Activated naive CD4-positive, alpha-beta T cell treated with anti-CD3 and anti-CD28 coated beads, Interleukin-2, amount 10 ng/mL, durations not matched to agents 7 days and 5 days (primary cell): ENCODE data around the gene CCDC78.
A peak's percentile ranks its signal among the peaks of the same experiment; 100 is the strongest.
"Not testable (repeated sequence)": the region's sequence is repeated elsewhere in the genome, so short reads cannot be mapped to it uniquely, and the experiment has no call there.

Experiments used
- CTCF ChIA-PET: fragments of 350-600 bp; sonication (Branson Sonifier 250); formaldehyde crosslinking; loops from one replicate; lab custom pipeline; 2021; ENCODE audit warnings: antibody characterized with exemption; lab: Charles Lee
- DNase-seq: peaks from one replicate; pipeline ENCODE4 v3.0.0-alpha.2; 2020
- H3K27ac Mint-ChIP-seq: one replicate; pipeline ENCODE4 v1.8.0; 2021; ENCODE audit warnings: mild to moderate bottlenecking, moderate library complexity, mixed read lengths
- H3K27me3 Mint-ChIP-seq: one replicate; pipeline ENCODE4 v1.8.0; 2021; ENCODE audit warnings: mild to moderate bottlenecking, mixed read lengths
- H3K36me3 Mint-ChIP-seq: one replicate; pipeline ENCODE4 v1.8.0; 2021; ENCODE audit warnings: mixed read lengths
- H3K4me1 Mint-ChIP-seq: one replicate; pipeline ENCODE4 v1.8.0; 2021; ENCODE audit warnings: mixed read lengths
- H3K4me3 Mint-ChIP-seq: one replicate; pipeline ENCODE4 v1.8.0; 2021; ENCODE audit warnings: mild to moderate bottlenecking, moderate library complexity, mixed read lengths
- H3K9me3 Mint-ChIP-seq: one replicate; pipeline ENCODE4 v1.8.0; 2021; ENCODE audit warnings: mixed read lengths

CCDC78 gene

DNA sequence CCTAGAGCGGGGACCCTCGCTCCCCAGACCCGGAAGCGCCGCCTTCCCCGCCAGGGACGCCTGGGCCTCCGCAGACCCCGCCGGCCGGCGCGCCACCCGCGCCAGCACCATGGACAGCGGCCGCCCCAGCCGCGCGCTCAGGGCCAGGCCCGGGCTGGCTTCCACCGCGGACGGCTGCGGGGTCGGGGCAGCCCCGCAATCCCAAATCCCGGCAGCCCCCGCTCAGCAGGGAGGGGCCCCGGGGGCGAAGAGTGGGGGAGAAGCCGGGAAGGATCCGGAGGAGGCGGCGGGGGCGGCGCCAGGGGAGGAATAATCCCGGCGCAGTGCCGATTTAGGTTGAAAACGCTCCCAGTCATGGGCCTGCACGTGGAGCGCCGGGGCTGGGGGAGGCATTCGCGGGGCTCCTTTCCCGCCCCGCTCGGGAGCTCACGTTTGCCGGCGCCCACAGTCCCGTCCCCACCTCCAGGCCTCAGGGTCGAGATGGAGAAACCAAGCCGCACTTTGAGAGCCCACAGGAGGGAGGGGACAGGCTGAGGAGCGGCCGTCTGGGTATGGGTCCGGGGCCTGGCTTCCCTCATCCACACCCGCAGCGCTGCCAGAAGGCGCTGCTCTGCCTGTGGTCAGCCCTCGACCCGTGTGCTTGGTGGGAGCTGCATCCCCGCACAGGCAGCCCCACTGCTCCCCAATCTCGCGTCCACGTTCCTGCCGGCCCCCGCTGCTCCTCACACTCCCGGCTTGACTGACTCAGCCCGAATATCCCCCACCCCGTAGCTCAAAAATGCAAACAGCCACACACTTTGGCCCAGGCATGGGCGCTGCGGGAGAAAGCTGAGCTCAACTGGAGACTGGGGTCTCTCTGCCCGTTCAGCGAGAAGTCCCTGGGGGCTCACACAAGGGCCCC, 25.3 kb downstream of the CCDC78 start:
- Mint-ChIP-seq H3K9me3 (no peaks in the 10 kb centered on the region), H3K4me3 (no peak overlapping the region), H3K4me1 (peaks cover 24% of the 10 kb centered on the region), H3K27me3 (peaks cover 78% of the 10 kb centered on the region), H3K27ac (no peak overlapping the region), H3K36me3 (no peaks in the 10 kb centered on the region)
- CTCF ChIA-PET = interaction anchor here (0.7 to 2.9 kb wide), 2 partner anchors 12 to 84 kb away, joined by 3 to 15 read pairs; no protein-coding TSS in a partner anchor
- peak; percentile 65 for DNase-seq

DNA sequence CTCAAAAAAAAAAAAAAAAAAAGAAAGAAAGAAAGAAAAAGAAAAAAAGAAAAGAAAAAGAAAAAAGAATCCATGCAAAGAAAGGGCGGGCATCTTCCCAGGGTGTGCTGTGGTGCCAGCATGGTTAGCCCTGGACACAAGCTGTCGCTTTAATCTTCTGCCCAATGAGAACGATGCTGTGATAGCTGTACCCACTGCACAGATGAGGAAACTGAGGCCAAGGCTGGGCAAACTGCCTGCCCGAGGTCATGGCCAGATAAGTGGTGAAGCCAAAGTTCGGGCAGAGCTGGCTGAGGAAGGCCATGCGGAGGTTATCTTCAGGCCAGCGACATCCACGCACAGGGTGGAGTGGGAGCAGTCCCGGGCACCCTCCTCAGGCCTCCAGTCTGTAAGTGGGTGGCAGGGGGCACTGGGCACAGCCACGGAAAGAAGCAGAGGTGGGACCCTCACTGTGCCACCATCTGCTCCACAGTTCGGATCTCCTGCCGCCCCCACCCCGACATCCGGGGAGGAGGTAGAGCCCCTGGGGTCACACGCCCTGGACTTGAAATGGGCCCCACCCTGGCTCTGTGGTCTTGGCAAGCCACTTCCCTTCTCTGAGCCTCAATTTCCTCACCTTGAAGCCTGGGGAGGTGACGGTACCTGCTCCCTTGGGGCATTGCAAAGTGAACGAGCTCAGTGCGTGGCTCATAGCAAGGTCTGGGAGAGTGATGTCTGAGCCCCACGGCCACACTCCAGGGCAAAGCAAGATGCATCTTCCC, 27.2 kb downstream of the CCDC78 start:
- peak overlapping the region; percentile 75 for H3K27ac Mint-ChIP-seq
- H3K4me1 Mint-ChIP-seq = peaks cover 33% of the 10 kb centered on the region
- peak; percentile 53 for DNase-seq
- H3K36me3 Mint-ChIP-seq = no peaks in the 10 kb centered on the region
- CTCF ChIA-PET = no interaction called here
- peaks cover 86% of the 10 kb centered on the region for H3K27me3 Mint-ChIP-seq
- H3K4me3 Mint-ChIP-seq = no peak overlapping the region
- no peaks in the 10 kb centered on the region for H3K9me3 Mint-ChIP-seq

DNA sequence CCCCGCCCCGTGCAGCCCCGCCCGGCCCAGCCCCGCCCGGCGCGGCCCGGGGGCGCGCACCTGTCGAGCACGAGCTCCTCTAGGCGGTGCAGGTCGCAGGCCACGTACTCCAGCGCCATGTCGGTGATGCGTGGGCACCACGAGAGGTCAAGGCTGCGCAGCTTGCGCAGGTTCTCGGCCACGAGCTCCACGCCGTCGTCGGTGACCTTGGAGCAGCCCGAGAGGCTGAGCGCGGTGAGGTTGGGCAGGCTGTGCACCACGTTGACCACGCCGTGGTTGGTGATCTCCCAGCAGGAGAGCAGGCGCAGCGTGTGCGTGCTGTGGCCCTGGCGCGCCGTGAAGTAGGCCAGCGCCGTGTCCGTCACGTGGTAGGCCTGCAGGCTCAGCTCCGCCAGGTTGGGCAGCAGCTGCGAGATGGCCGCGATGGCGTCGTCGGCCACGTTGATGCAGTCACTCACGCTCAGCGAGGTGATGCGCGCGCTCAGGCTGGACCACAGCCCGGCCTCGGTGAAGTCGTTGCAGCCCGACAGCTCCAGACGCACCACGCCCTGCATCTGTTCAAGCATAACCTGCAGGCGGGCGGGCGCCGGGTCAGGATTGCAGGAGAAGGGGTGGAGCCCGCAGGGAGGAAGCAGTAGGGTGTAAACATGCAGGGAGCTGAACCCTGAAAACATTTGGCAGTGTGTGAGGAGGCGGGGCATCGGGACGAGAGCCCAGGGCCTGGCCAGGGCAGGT, 30.7 kb downstream of the CCDC78 start:
- Mint-ChIP-seq H3K4me3 (peak overlapping the region; percentile 76), H3K4me1 (peaks cover 45% of the 10 kb centered on the region), H3K27ac (peak overlapping the region; percentile 90), H3K36me3 (no peaks in the 10 kb centered on the region), H3K9me3 (no peaks in the 10 kb centered on the region), H3K27me3 (peaks cover 65% of the 10 kb centered on the region)
- DNase-seq = peak; percentile 81
- CTCF ChIA-PET = interaction anchor here (1.0 to 1.3 kb wide), 3 partner anchors 17 to 24 kb away, joined by 3 to 4 read pairs (median 4); partner anchors contain the start of gene METRN

DNA sequence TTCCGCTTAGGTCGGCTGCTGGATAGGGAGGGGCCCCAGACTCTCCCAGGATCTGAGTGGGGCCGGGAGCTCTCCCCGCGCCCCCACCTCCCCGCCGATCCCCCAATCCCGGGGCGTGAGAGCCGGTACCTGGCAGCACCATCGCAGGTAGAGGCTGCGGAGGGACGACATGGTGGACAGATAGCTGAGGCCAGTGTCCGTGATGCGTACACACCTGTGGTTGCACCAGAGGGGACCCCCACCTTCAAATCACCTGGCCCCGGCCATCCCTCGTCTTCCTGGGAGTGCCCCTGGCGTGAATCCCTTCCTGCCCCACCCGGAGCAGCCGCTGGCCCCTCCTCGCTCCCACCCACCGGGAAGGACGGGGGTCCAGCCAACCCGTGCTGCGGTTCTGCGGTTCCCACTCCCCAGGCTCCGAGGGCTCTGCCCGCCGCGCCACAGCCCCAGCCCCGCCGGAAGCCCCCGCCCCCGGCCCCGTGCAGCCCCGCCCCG, 31.3 kb downstream of the CCDC78 start:
- Mint-ChIP-seq H3K4me3 (peak overlapping the region; percentile 50), H3K4me1 (peaks cover 49% of the 10 kb centered on the region), H3K27ac (no peak overlapping the region), H3K27me3 (peaks cover 59% of the 10 kb centered on the region), H3K36me3 (no peaks in the 10 kb centered on the region), H3K9me3 (no peaks in the 10 kb centered on the region)
- CTCF ChIA-PET = interaction anchor here (1.2 to 1.3 kb wide), 2 partner anchors 20 to 24 kb away, joined by 4 read pairs; partner anchors contain the start of gene METRN
- peak; percentile 78 for DNase-seq

DNA sequence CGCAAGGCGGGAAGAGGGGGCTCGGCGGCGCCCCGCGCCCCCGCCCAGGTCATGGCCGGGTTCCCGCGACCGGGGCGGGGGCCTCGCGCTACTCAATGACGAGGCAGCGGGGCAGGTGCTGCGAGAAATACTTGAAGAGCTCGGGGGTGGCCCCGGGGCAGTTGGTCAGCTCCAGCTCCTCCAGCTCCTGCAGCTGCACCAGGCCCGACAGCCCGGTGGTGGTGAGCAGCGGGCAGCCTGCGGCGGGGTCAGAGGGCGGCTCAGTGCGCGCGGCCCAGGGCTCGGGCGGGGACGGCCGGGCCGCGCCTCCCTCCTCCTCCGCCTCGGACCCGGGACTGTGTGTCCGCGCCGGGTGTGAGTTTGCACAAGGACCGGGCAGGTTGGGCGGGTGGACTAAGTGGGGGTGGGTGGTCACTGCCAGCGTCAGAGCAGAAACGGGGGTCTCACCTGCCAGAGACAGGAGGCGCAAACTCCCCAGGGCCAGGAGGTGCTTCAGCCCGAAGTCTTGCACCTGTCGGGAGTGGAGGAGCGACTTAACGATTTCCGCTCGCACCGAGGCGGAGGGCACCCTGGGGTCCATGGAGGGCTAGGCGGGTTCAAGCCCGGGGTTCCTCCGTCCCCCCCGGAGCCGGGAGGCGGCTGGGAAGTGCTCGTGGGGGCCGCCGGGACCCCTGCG, 31.9 kb downstream of the CCDC78 start:
- peaks cover 53% of the 10 kb centered on the region for H3K27me3 Mint-ChIP-seq

DNA sequence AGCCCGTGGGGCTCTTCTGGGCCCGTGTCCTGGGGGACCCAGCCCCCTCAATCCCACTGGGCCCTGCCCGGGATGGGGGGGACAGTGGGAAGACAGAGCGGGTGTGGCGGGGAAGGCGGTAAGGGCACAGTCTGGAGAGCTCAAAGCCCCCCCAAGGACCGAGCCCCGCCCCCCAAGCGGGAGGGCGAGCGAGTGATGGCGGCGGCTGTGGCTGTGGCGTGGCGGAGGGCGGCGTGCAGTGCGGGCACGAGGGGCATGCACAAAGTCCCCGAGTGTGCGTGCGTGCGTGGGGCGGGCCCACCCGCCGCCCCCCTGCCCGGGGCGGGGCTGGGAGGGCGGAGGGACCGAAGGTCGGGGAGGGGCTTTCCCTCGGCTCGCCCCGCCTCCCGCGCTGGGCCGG, 32.5 kb downstream of the CCDC78 start:
- CTCF ChIA-PET = no interaction called here
- Mint-ChIP-seq H3K9me3 (no peaks in the 10 kb centered on the region), H3K4me3 (peak overlapping the region; percentile 45), H3K27me3 (peaks cover 48% of the 10 kb centered on the region), H3K4me1 (peaks cover 46% of the 10 kb centered on the region), H3K36me3 (no peaks in the 10 kb centered on the region), H3K27ac (no peak overlapping the region)
- no peak for DNase-seq

More for the DNA sequence above, 31.9 kb downstream of the CCDC78 start:
- Mint-ChIP-seq H3K4me3 (peak overlapping the region; percentile 63), H3K36me3 (no peaks in the 10 kb centered on the region), H3K9me3 (no peaks in the 10 kb centered on the region), H3K4me1 (peaks cover 47% of the 10 kb centered on the region), H3K27ac (no peak overlapping the region)
- DNase-seq = no peak
- CTCF ChIA-PET = no interaction called here

DNA sequence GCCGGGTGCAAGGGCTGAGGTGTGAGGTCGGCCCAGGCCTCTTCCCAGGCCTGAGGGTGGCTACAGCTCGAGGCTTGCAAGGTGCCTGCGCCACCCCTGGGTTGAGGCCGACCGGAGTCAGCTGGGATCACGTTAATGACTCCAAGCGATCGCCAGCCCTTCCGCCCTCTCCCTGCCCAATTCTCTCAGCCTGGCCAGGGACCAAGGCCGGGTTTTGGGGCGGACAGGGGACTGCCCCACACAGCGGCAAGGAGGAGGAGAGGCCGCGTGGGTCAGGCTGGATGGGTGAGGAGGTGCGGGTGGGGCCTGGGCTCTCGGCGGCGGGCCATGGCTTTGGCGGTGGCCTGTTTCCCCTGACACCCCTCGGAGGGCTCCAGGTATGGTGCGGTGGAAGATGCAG, 32.9 kb downstream of the CCDC78 start:
- H3K36me3 Mint-ChIP-seq = no peaks in the 10 kb centered on the region
- peak overlapping the region; percentile 45 for H3K4me3 Mint-ChIP-seq
- peaks cover 48% of the 10 kb centered on the region for H3K4me1 Mint-ChIP-seq
- no peak overlapping the region for H3K27ac Mint-ChIP-seq
- peaks cover 45% of the 10 kb centered on the region for H3K27me3 Mint-ChIP-seq
- CTCF ChIA-PET = no interaction called here
- DNase-seq = no peak
- no peaks in the 10 kb centered on the region for H3K9me3 Mint-ChIP-seq

DNA sequence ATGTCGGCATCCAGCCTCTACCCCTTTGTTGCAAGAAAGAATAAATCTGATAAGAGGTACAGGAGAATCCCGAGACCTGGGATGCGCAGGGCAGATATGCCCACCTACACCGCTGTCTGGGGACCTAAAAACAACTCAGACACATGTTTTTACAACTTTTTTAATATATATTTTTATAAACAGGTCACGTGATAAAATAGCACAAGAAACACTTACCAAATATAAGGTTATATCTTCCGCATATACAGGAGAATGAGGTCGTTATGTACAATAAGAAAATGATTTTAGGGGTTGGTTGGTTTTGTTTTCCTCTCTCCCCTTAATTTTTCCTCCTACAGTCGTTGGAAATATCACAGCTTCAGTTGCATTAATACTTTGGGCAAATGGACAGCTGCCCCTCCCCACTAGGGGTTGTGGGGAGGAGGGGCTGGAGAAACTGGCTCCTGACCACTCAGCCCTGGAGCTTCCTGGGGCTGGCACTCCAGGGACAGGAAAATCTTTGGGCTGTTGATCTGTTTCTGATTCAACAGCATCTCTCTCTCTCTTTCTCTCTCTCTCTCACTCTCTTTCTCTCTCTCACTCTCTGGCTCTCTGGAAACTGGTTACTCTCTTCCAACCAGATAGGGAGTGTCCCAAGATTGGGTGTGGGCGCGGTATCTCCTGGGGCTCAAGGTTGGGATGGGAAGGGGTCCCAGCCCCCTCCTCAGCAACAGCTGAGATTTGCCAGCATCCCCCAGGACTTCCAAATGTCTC, 33.7 kb downstream of the CCDC78 start:
- H3K27me3 Mint-ChIP-seq = peaks cover 41% of the 10 kb centered on the region
- DNase-seq = no peak
- H3K27ac Mint-ChIP-seq = no peak overlapping the region
- H3K4me3 Mint-ChIP-seq = no peak overlapping the region
- peaks cover 47% of the 10 kb centered on the region for H3K4me1 Mint-ChIP-seq
- no peaks in the 10 kb centered on the region for H3K9me3 Mint-ChIP-seq
- CTCF ChIA-PET = no interaction called here
- no peaks in the 10 kb centered on the region for H3K36me3 Mint-ChIP-seq

DNA sequence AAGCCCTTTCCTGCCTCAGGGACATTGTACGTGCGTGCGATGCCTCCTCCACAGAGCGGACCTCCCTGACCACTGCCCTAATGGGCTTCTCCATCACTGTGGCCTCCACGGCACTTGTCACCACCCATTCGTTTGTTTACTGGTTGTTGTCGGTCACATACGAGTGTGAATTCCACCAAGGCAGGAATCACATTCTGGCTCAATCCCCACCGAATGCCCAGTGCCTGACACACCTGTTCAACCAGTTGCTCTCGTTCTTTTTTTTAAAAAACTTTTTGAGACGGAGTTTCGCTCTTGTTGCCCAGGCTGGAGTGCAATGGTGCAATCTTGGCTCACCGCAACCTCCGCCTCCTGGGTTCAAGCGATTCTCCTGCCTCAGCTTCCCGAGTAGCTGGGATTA, 35.0 kb downstream of the CCDC78 start:
- H3K4me1 Mint-ChIP-seq = peaks cover 36% of the 10 kb centered on the region
- peak overlapping the region; percentile 86 for H3K4me3 Mint-ChIP-seq
- DNase-seq, CTCF ChIA-PET, H3K36me3 Mint-ChIP-seq, H3K9me3 Mint-ChIP-seq: not testable (repeated sequence)
- H3K27me3 Mint-ChIP-seq = peaks cover 37% of the 10 kb centered on the region
- H3K27ac Mint-ChIP-seq = peak overlapping the region; percentile 88

DNA sequence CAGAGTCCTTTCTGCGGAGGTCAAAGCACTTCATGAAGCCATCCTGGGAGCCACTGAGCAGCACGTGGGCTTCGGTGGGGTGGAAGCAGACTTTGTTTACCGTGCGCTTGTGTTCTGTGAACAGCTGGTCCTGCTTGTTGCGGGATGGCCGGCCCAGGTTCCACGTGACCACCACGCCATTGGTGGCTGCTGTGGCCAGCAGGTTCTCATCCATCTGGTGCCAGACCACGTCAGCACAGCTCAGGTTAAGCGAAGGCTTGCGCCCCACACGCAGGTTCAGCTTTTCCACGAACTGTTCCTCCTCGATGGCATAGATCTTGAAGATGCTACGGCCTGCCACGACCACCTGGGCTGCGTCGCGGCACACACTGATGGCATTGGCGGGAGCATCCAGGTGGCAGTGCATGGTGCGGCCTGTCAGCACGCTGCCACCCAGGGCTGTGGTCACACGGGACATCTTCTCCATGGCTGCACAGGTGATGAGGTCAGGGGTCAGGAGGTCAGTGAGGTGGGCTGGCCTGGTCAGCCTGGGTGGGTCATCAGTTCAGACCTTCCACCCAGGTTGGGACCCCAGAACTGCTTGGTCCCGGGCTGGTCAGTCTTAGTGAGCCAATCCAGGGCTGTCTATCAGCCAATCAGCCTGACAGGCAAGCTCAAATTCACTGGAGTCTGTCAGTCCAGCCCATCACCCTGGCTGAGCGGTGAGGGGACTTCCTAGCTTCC, 36.9 kb downstream of the CCDC78 start:
- H3K27me3 Mint-ChIP-seq = peaks cover 18% of the 10 kb centered on the region
- peak overlapping the region; percentile 86 for H3K4me3 Mint-ChIP-seq
- no peaks in the 10 kb centered on the region for H3K9me3 Mint-ChIP-seq
- DNase-seq = no peak
- CTCF ChIA-PET = no interaction called here
- peaks cover 32% of the 10 kb centered on the region for H3K4me1 Mint-ChIP-seq
- H3K36me3 Mint-ChIP-seq = peaks cover 7% of the 10 kb centered on the region
- peak overlapping the region; percentile 88 for H3K27ac Mint-ChIP-seq

DNA sequence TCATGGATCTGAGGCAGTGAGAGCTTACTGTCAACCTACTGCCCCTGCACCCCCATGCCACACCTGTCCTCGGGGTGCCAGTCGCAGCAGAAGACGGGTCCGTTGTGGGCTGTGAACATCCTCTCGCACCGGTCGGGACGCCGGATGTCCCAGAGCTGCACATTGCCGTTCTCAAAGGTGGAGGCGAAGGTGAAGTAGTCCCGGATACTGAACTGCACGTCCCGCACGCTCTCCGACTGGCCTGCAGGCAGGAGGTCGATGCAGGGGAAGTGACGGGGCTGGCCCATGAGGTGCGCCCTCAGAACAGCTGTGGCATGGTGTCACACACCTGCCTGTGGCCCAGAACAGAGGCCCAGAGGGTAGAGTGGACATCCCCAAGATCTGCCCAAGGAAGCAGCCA, 38.7 kb downstream of the CCDC78 start:
- no peak overlapping the region for H3K27ac Mint-ChIP-seq
- H3K9me3 Mint-ChIP-seq = no peaks in the 10 kb centered on the region
- peak overlapping the region; percentile 23 for H3K4me3 Mint-ChIP-seq
- CTCF ChIA-PET = interaction anchor here (1.0 kb wide), 1 partner anchor 19 kb away, joined by 5 read pairs; the partner anchor contains the start of gene RHOT2
- peaks cover under 1% of the 10 kb centered on the region for H3K27me3 Mint-ChIP-seq
- H3K4me1 Mint-ChIP-seq = peaks cover 38% of the 10 kb centered on the region
- no peak for DNase-seq
- peaks cover 10% of the 10 kb centered on the region for H3K36me3 Mint-ChIP-seq

DNA sequence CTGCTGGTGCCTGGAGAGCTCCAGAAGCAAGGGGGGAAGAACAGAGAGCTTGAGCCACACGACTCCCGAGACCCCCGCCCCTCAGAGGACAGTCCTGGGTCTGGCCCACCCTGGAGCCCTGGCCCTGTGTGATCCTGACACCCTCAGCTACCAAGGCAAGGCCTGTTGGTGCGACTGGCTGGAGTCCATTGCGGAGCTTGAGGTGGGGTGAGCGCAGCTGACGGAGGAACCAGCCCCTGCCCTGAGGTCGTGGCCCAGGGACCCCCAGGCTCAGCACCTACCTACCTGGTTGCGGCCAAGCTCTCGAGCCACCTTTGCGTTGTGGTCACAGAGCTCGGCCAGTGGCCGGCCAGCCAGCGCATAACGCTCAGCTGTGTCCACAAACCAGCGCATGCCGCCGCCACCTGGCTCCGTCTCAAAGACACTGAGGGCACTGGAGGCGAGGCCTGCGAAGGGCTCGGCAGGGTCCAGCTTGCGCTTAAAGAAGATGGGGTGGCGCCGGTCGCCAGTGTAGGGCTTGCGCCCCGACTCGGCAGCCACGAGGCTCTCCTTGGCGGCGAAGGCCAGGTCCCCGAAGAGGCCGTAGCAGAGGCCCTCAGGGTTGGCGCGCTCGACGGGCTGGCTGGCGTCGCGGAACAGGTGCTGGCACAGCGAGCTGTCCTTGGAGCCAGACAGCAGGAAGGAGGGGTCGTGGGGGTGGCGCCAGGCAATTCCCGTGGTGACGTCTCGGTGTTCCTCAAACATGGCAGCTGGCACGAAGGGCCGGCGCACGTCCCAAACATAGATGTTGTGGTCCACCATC, 39.6 kb downstream of the CCDC78 start:
- CTCF ChIA-PET = no interaction called here
- peaks cover 43% of the 10 kb centered on the region for H3K4me1 Mint-ChIP-seq
- H3K9me3 Mint-ChIP-seq = no peaks in the 10 kb centered on the region
- no peak for DNase-seq
- no peaks in the 10 kb centered on the region for H3K27me3 Mint-ChIP-seq
- peaks cover 17% of the 10 kb centered on the region for H3K36me3 Mint-ChIP-seq
- no peak overlapping the region for H3K27ac Mint-ChIP-seq
- H3K4me3 Mint-ChIP-seq = peak overlapping the region; percentile 21
